ENCODE results near the gene TUBGCP3.

TUBGCP3 gene

DNA sequence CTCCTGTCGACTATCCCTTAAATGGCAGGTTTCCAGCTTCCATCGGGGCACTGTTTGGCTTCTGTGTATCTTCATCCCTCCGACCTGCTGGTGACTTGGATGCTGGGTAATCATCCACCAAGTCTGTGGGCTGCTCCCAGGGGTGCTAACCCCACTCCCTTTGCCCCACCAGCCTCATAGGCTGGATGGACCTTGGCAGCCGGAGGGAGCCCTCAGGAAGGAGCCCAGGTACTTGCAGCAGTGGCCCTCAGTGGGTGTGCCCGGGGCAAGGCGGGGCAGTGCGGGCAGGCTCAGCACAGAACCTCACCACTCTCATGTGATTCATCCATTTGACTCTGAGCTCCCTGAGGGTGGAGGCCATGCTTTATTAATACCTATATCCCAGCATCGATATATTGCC, 27.4 kb upstream of the TUBGCP3 start:
- no peaks in the 10 kb centered on the region for H3K9me3 ChIP-seq (ENCODE audit: control insufficient read depth in 1 of 2, low read length in 2 of 2)
- H3K27ac ChIP-seq (ENCODE audit: low read length), result no peak overlapping the region
- no peaks in the 10 kb centered on the region for H3K4me1 ChIP-seq (ENCODE audit: control insufficient read depth in 1 of 2, insufficient read depth in 2 of 2, low read length in 2 of 2)
- H3K36me3 ChIP-seq (ENCODE audit: control insufficient read depth in 1 of 2, insufficient read depth in 2 of 2, low read length in 2 of 2), result no peaks in the 10 kb centered on the region
- H3K4me3 ChIP-seq (ENCODE audit: low read depth in 1 of 2, low read length in 2 of 2), result no peak overlapping the region
- H3K27me3 ChIP-seq (ENCODE audit: low read depth, low read length), result no peaks in the 10 kb centered on the region

GRCh38 chr13:112614835-112615234, 26.9 kb upstream of the TUBGCP3 start:
- H3K27ac ChIP-seq (ENCODE audit: low read length), result no peak overlapping the region
- no peaks in the 10 kb centered on the region for H3K27me3 ChIP-seq (ENCODE audit: low read depth, low read length)
- no peaks in the 10 kb centered on the region for H3K4me1 ChIP-seq (ENCODE audit: control insufficient read depth in 1 of 2, insufficient read depth in 2 of 2, low read length in 2 of 2)
- no peaks in the 10 kb centered on the region for H3K36me3 ChIP-seq (ENCODE audit: control insufficient read depth in 1 of 2, insufficient read depth in 2 of 2, low read length in 2 of 2)
- no peaks in the 10 kb centered on the region for H3K9me3 ChIP-seq (ENCODE audit: control insufficient read depth in 1 of 2, low read length in 2 of 2)
- H3K4me3 ChIP-seq (ENCODE audit: low read depth in 1 of 2, low read length in 2 of 2), result no peak overlapping the region

- no peak overlapping the region for H3K27ac ChIP-seq (ENCODE audit: low read length)
- no peaks in the 10 kb centered on the region for H3K36me3 ChIP-seq (ENCODE audit: control insufficient read depth in 1 of 2, insufficient read depth in 2 of 2, low read length in 2 of 2)
- no peaks in the 10 kb centered on the region for H3K9me3 ChIP-seq (ENCODE audit: control insufficient read depth in 1 of 2, low read length in 2 of 2)
- no peaks in the 10 kb centered on the region for H3K27me3 ChIP-seq (ENCODE audit: low read depth, low read length)
- H3K4me1 ChIP-seq (ENCODE audit: control insufficient read depth in 1 of 2, insufficient read depth in 2 of 2, low read length in 2 of 2), result peaks cover 0 to 4% of the 10 kb centered on the region in 2 donors
- H3K4me3 ChIP-seq (ENCODE audit: low read depth in 1 of 2, low read length in 2 of 2), result no peak overlapping the region
Measured at GRCh38 chr13:112608212-112608611, 20.3 kb upstream of the TUBGCP3 start.

DNA sequence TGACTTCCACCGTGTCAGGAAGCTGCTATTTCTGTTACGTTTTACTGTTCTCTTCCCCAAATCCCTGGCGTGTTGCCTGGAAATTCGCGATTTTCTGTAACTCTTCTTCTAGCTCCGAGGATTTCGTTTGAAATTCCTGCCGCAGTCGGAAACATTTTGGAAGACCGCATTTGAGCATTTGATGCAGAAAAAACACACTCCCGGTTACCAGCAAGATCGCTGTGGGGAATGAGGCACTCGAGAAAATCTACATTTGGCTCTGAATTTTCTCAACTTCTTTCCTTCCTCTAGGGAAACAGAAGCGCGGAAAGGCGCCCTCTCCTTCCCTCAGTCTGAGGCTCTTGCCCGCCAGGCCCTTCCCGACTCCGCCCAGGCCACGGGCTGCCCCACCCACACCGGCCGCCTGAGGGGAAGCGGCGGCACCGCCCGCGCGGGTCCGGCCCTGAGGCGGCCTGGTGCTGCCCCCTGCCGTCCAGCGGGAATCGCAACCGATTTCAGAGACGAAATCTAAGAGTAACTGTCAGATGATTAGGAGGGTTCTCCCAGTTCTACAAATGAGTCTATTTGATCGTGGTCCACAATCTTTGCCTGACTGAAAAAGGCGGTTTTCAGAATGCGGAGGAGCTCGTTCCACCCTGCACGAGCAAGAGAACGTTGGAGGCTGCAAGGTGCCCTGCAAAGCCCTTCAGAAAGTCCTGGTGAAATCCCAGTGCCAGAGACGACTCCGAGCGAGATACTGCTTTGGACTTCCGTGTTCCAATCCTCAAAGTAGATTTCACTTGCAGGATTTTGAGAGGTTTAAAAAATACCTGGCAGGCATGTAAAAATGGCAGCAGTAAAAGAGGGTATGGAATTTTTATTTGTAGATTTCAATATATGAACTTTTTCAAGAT, 18.4 kb upstream of the TUBGCP3 start:
- Histone ChIP-seq H3K27me3 (ENCODE audit: low read depth, low read length) (no peaks in the 10 kb centered on the region), H3K4me1 (ENCODE audit: control insufficient read depth in 1 of 2, insufficient read depth in 2 of 2, low read length in 2 of 2) (peaks cover 0 to 4% of the 10 kb centered on the region in 2 donors), H3K9me3 (ENCODE audit: control insufficient read depth in 1 of 2, low read length in 2 of 2) (no peaks in the 10 kb centered on the region), H3K27ac (ENCODE audit: low read length) (peak overlapping the region; percentile 46), H3K36me3 (ENCODE audit: control insufficient read depth in 1 of 2, insufficient read depth in 2 of 2, low read length in 2 of 2) (no peaks in the 10 kb centered on the region), H3K4me3 (ENCODE audit: low read depth in 1 of 2, low read length in 2 of 2) (peak overlapping the region; percentile 63 to 77)

GRCh38 chr13:112605531-112605990, 17.6 kb upstream of the TUBGCP3 start:
- peaks cover 0 to 4% of the 10 kb centered on the region in 2 donors for H3K4me1 ChIP-seq (ENCODE audit: control insufficient read depth in 1 of 2, insufficient read depth in 2 of 2, low read length in 2 of 2)
- H3K36me3 ChIP-seq (ENCODE audit: control insufficient read depth in 1 of 2, insufficient read depth in 2 of 2, low read length in 2 of 2), result no peaks in the 10 kb centered on the region
- no peaks in the 10 kb centered on the region for H3K27me3 ChIP-seq (ENCODE audit: low read depth, low read length)
- H3K27ac ChIP-seq (ENCODE audit: low read length), result peak overlapping the region; percentile 46
- H3K4me3 ChIP-seq (ENCODE audit: low read depth in 1 of 2, low read length in 2 of 2), result peak overlapping the region; percentile 63 to 77
- no peaks in the 10 kb centered on the region for H3K9me3 ChIP-seq (ENCODE audit: control insufficient read depth in 1 of 2, low read length in 2 of 2)

GRCh38 chr13:112603641-112604225, 15.8 kb upstream of the TUBGCP3 start:
- H3K27ac ChIP-seq (ENCODE audit: low read length), result no peak overlapping the region
- H3K27me3 ChIP-seq (ENCODE audit: low read depth, low read length), result no peaks in the 10 kb centered on the region
- no peak overlapping the region for H3K4me3 ChIP-seq (ENCODE audit: low read depth in 1 of 2, low read length in 2 of 2)
- H3K9me3 ChIP-seq (ENCODE audit: control insufficient read depth in 1 of 2, low read length in 2 of 2), result no peaks in the 10 kb centered on the region
- no peaks in the 10 kb centered on the region for H3K36me3 ChIP-seq (ENCODE audit: control insufficient read depth in 1 of 2, insufficient read depth in 2 of 2, low read length in 2 of 2)
- H3K4me1 ChIP-seq (ENCODE audit: control insufficient read depth in 1 of 2, insufficient read depth in 2 of 2, low read length in 2 of 2), result peaks cover 0 to 4% of the 10 kb centered on the region in 2 donors

DNA sequence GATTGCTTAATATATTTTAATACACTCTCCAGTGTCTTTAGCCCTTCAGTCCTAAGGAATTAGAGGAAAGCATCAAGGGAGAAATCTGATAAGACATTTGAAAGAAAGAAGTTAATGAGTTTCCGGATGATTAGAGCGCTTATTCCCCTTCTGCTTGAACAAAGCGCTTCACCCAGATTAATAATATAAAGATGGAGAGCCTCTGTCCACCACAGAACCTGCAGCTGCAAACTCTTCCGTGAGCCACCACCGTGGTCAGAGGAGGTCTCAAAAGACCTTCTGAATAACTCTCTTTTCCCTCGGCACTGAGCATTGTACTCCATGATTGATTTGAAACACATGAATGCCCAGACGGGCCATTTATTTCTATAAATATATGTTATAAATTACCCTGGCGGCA, 14.2 kb upstream of the TUBGCP3 start:
- Histone ChIP-seq H3K27ac (ENCODE audit: low read length) (no peak overlapping the region), H3K36me3 (ENCODE audit: control insufficient read depth in 1 of 2, insufficient read depth in 2 of 2, low read length in 2 of 2) (no peaks in the 10 kb centered on the region), H3K4me1 (ENCODE audit: control insufficient read depth in 1 of 2, insufficient read depth in 2 of 2, low read length in 2 of 2) (peaks cover 0 to 4% of the 10 kb centered on the region in 2 donors), H3K9me3 (ENCODE audit: control insufficient read depth in 1 of 2, low read length in 2 of 2) (no peaks in the 10 kb centered on the region), H3K4me3 (ENCODE audit: low read depth in 1 of 2, low read length in 2 of 2) (no peak overlapping the region), H3K27me3 (ENCODE audit: low read depth, low read length) (no peaks in the 10 kb centered on the region)

GRCh38 chr13:112601371-112601770, 13.4 kb upstream of the TUBGCP3 start:
- Histone ChIP-seq H3K36me3 (ENCODE audit: control insufficient read depth in 1 of 2, insufficient read depth in 2 of 2, low read length in 2 of 2) (no peaks in the 10 kb centered on the region), H3K4me3 (ENCODE audit: low read depth in 1 of 2, low read length in 2 of 2) (no peak overlapping the region), H3K27ac (ENCODE audit: low read length) (no peak overlapping the region), H3K9me3 (ENCODE audit: control insufficient read depth in 1 of 2, low read length in 2 of 2) (no peaks in the 10 kb centered on the region), H3K4me1 (ENCODE audit: control insufficient read depth in 1 of 2, insufficient read depth in 2 of 2, low read length in 2 of 2) (peaks cover 0 to 4% of the 10 kb centered on the region in 2 donors), H3K27me3 (ENCODE audit: low read depth, low read length) (no peaks in the 10 kb centered on the region)

- no peaks in the 10 kb centered on the region for H3K36me3 ChIP-seq (ENCODE audit: control insufficient read depth in 1 of 2, insufficient read depth in 2 of 2, low read length in 2 of 2)
- H3K27me3 ChIP-seq (ENCODE audit: low read depth, low read length), result no peaks in the 10 kb centered on the region
- H3K4me3 ChIP-seq (ENCODE audit: low read depth in 1 of 2, low read length in 2 of 2), result no peak overlapping the region
- H3K4me1 ChIP-seq (ENCODE audit: control insufficient read depth in 1 of 2, insufficient read depth in 2 of 2, low read length in 2 of 2), result no peaks in the 10 kb centered on the region
- H3K27ac ChIP-seq (ENCODE audit: low read length), result no peak overlapping the region
- no peaks in the 10 kb centered on the region for H3K9me3 ChIP-seq (ENCODE audit: control insufficient read depth in 1 of 2, low read length in 2 of 2)
Measured at GRCh38 chr13:112596235-112596634, 8.3 kb upstream of the TUBGCP3 start.

DNA sequence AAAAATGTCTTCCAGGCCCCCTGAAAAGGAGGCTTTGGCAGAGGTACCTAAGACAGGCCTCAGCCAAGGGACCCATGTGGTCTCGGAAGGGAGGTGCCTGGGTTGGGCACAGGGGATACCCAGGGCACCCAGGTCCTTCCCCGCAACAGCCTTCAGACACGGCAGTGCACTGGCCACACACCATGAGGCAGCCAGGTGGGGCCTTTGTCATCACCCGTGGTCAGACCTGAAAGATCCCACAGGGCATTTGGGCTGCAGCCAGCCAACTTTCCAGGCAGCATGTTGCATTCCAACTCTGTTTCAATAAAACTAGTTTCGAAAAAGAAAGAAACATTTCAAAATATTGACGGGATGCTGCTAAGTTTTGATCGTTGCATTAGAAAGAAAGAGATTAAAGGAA, 4.7 kb upstream of the TUBGCP3 start:
- Histone ChIP-seq H3K36me3 (ENCODE audit: control insufficient read depth in 1 of 2, insufficient read depth in 2 of 2, low read length in 2 of 2) (no peaks in the 10 kb centered on the region), H3K4me1 (ENCODE audit: control insufficient read depth in 1 of 2, insufficient read depth in 2 of 2, low read length in 2 of 2) (no peaks in the 10 kb centered on the region), H3K27me3 (ENCODE audit: low read depth, low read length) (no peaks in the 10 kb centered on the region), H3K4me3 (ENCODE audit: low read depth in 1 of 2, low read length in 2 of 2) (no peak overlapping the region), H3K27ac (ENCODE audit: low read length) (no peak overlapping the region), H3K9me3 (ENCODE audit: control insufficient read depth in 1 of 2, low read length in 2 of 2) (no peaks in the 10 kb centered on the region)

- Histone ChIP-seq H3K27ac (ENCODE audit: low read length) (no peak overlapping the region), H3K4me1 (ENCODE audit: control insufficient read depth in 1 of 2, insufficient read depth in 2 of 2, low read length in 2 of 2) (no peaks in the 10 kb centered on the region)
Measured at GRCh38 chr13:112592181-112592580, 4.2 kb upstream of the TUBGCP3 start.

More at GRCh38 chr13:112592181-112592580, 4.2 kb upstream of the TUBGCP3 start:
- no peaks in the 10 kb centered on the region for H3K36me3 ChIP-seq (ENCODE audit: control insufficient read depth in 1 of 2, insufficient read depth in 2 of 2, low read length in 2 of 2)
- no peak overlapping the region for H3K4me3 ChIP-seq (ENCODE audit: low read depth in 1 of 2, low read length in 2 of 2)
- no peaks in the 10 kb centered on the region for H3K27me3 ChIP-seq (ENCODE audit: low read depth, low read length)
- no peaks in the 10 kb centered on the region for H3K9me3 ChIP-seq (ENCODE audit: control insufficient read depth in 1 of 2, low read length in 2 of 2)
